WERI-Rb-1 (cell line): ENCODE data around the gene ODAM.

Experiments
- DNase-seq: peaks from one replicate; pipeline ENCODE4 v3.0.0-alpha.2; 2020
- H3K27ac ChIP-seq: fragments of 250-450 bp; sonication (Bioruptor Pico); 2 replicates; pipeline ENCODE4 v1.5.1; 2020; ENCODE audit warnings: mild to moderate bottlenecking, moderate library complexity
- H3K27me3 ChIP-seq: fragments of 250-450 bp; sonication (Bioruptor Pico); 2 replicates; pipeline ENCODE4 v1.5.1; 2021; ENCODE audit warnings: mild to moderate bottlenecking, low read depth, moderate library complexity; ENCODE audit not compliant: insufficient read depth, severe bottlenecking
- H3K36me3 ChIP-seq: fragments of 250-450 bp; sonication (Bioruptor Pico); 2 replicates; pipeline ENCODE4 v1.5.1; 2020; ENCODE audit warnings: mild to moderate bottlenecking, moderate library complexity
- H3K4me3 ChIP-seq: 2 replicates; pipeline ENCODE4 v1.5.1; 2011; ENCODE audit warnings: low read depth, mild to moderate bottlenecking, control low read depth, low read length
- H3K9me3 ChIP-seq: fragments of 250-450 bp; sonication (Bioruptor Pico); 2 replicates; pipeline ENCODE4 v1.5.1; 2021; ENCODE audit warnings: mild to moderate bottlenecking, moderate library complexity; ENCODE audit not compliant: severe bottlenecking
- TF ChIP-seq, protein P1 (sequence below): IDR thresholded peaks from 2 replicates; pipeline ENCODE4 v1.5.1; 2011; ENCODE audit warnings: low read depth, mild to moderate bottlenecking, control low read depth, inconsistent platforms, low read length

The ODAM gene

DNA sequence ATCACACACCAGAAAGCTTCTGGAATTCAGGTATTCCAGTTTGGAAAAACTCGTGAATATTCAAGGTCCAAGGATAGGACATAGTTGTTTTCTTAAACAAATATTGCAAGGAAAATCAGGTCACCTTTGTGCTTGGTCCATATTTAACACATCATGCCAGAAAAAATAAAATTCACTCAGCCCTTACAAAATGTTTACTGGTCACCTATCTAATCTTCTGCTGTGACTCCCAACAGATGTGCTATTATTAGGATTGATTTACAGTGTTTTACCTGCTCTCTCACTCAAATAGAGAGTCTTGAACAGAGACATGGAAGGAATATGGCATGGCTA is 56.4 kb downstream of the ODAM start:
- H3K4me3 ChIP-seq, result no peak overlapping the region
- no peaks in the 10 kb centered on the region for H3K27me3 ChIP-seq
- DNase-seq, result no peak
- TF ChIP-seq, protein P1, sequence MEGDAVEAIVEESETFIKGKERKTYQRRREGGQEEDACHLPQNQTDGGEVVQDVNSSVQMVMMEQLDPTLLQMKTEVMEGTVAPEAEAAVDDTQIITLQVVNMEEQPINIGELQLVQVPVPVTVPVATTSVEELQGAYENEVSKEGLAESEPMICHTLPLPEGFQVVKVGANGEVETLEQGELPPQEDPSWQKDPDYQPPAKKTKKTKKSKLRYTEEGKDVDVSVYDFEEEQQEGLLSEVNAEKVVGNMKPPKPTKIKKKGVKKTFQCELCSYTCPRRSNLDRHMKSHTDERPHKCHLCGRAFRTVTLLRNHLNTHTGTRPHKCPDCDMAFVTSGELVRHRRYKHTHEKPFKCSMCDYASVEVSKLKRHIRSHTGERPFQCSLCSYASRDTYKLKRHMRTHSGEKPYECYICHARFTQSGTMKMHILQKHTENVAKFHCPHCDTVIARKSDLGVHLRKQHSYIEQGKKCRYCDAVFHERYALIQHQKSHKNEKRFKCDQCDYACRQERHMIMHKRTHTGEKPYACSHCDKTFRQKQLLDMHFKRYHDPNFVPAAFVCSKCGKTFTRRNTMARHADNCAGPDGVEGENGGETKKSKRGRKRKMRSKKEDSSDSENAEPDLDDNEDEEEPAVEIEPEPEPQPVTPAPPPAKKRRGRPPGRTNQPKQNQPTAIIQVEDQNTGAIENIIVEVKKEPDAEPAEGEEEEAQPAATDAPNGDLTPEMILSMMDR, result no peak
- no peaks in the 10 kb centered on the region for H3K36me3 ChIP-seq
- no peak overlapping the region for H3K27ac ChIP-seq
- no peaks in the 10 kb centered on the region for H3K9me3 ChIP-seq
